A549 treated with GW870086 at 1 μM for 4 hours (cell line): ENCODE results near the gene RASSF6. TPM values are rescaled to one million over a fixed set of nuclear protein-coding genes. Genes with fewer than 3 reads are reported as not detected.

ENCODE experiments used
- total RNA-seq: library from RNA; stranded (reverse); fragments of 200-300 nt; extraction: Qiagen RNA extraction; gene quantifications from 5 replicates; pipeline ENCODE4 v1.2.3, GENCODE V29; 2022; ENCODE audit warnings: low read depth

The RASSF6 gene, protein sequence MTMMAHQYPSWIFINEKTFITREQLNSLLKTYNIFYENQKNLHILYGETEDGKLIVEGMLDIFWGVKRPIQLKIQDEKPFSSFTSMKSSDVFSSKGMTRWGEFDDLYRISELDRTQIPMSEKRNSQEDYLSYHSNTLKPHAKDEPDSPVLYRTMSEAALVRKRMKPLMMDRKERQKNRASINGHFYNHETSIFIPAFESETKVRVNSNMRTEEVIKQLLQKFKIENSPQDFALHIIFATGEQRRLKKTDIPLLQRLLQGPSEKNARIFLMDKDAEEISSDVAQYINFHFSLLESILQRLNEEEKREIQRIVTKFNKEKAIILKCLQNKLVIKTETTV
- 0.81 to 1.2 TPM (median 1.1 TPM) in 5 replicates for total RNA-seq

DNA sequence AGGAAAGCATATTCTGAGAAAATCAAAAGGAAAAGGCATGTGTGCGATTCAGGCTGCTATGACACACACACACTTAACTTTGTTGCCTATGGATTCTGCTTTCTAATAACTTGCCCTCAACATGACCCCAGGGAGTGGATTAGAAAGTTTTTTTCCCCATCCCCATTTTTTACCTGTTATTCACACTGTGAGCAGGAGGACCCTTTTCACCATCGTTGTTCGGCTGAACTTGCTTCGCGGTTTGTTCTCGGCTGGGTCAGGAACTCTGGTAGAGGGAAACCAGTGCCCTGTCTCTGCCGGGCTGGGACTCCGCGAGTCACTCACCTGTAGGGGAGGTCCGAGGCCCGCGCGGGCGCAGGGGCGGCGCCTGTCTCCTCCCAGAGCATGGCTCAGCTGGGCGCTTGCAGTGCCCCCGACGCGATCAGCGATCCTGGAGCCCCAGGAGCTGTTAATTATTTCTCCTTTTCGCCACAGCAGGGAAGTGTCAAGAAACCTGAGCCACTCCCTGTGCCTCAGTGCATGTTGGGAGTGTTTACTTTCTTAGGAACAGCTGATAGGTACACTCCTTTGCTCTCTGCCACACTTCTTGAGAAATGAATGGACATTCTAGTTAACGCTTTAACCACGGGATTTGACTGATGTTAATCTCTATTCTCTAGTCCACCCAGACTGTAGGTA, at the start of gene RASSF6:
Gene RASSF6 (minus strand): TSS at position 322 of the 678 bp plus-strand sequence. CDS start 8,641 bp downstream, outside the sequence.

Other genes with a start within 250 kb of the RASSF6 start
- 0.19 to 2.7 TPM in 2 of 5 replicates, not detected in the others for gene ALB, start 216.1 kb downstream of the RASSF6 start, total RNA-seq
- gene AFP, start 184.2 kb downstream of the RASSF6 start, total RNA-seq, result 1.5 to 7.6 TPM (median 2.3 TPM) in 5 replicates
- not detected in 5 replicates for gene AFM, start 138.7 kb downstream of the RASSF6 start, total RNA-seq
- gene CXCL8, start 120.1 kb upstream of the RASSF6 start, total RNA-seq, result 6.7 to 11.2 TPM (median 8.1 TPM) in 5 replicates
- not detected in 5 replicates for gene CXCL6, start 216.2 kb upstream of the RASSF6 start, total RNA-seq
- not detected in 5 replicates for gene PF4V1, start 232.9 kb upstream of the RASSF6 start, total RNA-seq
- gene CXCL1, start 249.0 kb upstream of the RASSF6 start, total RNA-seq, result 8.2 to 9.5 TPM (median 9.2 TPM) in 5 replicates